HG03342 (cell line): ENCODE results near the gene GAPDH.
"Not testable (repeated sequence)": the region's sequence is repeated elsewhere in the genome, so short reads cannot be mapped to it uniquely, and the experiment has no call there.

Source experiments
- ATAC-seq: cut with Tn5 transposase; IDR thresholded peaks from one replicate; pipeline ENCODE4 v1.9.1; 2021; ENCODE audit warnings: mild to moderate bottlenecking, moderate library complexity; ENCODE audit not compliant: unreplicated experiment

GAPDH gene

DNA sequence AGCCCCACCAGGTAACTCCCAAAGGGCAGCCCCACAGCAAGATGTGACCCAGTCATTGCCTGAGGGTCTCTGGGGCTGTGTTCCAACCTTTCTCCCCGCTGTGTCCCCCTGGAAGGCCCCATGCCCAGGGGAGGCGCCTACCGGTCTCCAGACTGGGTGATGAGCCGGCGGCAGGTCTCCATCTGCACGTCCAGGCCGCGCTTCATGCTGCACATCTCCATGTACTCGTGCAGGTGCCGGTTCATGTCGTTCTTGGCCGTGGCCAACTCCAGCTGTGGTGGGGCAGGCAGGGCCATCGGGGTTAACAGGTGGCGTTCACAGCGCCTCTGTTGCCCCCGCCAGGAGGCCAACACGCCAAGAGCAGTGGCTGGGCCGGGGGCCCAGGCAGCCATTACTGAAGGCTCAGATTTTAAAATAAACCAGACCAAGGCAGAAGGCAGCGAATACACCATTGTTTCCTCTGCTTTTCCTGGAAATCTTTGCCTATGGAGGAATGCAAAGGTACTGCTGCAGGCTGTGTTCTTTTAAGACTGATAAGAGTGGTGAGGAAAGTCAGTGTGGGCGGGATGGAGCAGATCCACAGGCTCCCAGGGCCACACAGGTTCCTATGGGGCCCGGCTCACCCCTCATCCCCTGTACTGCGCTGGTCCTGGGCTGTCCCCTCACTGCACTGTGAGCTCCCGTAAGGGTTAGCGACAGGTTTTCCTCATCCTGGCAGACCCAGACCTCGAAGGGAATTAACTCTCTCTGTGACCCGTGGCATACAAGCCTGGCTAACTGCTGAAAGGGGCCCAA, 7.3 kb downstream of the GAPDH start:
- no peak for ATAC-seq

DNA sequence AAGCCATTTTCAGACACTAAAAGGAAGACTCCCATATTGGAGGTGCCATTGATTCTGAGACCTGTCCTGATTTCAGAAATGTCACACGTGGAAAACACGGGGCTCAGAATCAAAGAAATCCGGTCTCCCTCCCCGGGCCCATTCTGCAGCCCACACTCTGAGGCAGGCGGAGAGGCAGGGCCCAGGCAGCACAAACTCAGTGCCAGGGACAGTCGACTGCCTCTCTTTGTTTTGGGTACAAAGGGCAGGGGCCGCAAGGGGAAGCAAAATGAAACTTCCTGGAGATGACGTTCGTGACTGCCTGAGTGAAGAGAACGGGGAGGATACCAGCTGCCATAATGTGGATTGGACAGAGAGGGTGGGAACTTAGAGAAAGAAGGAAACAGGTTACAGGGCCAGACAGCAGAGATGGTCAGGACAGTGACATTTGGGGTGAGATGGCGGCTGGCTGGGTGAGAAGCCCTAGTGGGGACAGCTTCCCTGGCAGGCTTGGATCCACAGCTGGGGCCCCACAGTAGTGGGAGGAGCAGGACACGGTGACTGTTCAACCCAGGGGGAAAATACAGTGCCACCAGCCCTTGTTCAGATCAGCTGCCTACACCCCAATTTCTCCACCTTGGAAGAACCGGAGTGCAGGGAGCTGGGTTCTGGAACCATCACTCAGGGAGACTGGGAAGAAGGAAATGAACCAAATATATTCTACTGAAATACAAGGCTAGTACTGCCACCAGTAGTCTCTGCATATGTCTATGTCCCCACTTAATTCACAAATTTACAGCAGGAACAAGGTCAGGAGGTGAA, 8.1 kb downstream of the GAPDH start:
- no peak for ATAC-seq

DNA sequence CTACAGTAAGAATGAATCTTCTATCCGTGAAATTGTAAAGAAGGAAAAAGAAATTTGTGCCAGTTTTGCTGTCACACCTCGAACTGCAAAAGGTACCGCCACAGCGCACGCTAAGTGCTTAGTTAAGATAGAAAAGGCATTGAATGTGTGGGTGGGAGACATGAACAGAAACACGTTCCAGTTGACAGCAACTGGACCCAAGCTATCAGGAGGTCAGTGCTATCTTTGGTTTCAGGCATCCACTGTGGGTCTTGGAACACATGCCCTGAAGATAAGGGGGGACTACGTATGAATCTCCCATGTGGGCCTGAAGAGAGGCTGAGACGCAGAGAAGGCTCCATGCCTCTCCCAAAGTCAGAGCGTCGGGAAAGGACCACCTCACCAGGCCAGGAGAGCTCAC, 11.7 kb downstream of the GAPDH start:
- ATAC-seq = no peak

DNA sequence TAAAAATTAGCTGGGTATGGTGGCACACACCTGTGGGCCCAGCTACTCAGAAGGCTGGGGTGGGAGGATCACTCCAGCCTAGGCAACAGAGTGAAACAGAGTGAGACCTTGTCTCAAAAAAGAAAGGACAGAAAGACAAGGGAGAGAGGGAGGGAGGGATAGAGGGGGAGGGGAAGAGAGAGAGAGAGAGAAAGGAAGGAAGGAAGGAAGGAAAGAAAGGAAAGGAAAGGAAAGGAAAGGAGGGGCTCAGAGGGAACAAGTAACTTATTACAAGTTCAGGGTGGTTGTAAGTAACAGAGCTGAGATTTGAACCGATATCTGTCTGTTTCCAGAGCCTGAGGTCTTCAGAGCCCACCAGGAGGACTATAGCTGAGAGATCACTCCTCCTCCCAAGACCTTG, 13.2 kb downstream of the GAPDH start:
- ATAC-seq = no peak

DNA sequence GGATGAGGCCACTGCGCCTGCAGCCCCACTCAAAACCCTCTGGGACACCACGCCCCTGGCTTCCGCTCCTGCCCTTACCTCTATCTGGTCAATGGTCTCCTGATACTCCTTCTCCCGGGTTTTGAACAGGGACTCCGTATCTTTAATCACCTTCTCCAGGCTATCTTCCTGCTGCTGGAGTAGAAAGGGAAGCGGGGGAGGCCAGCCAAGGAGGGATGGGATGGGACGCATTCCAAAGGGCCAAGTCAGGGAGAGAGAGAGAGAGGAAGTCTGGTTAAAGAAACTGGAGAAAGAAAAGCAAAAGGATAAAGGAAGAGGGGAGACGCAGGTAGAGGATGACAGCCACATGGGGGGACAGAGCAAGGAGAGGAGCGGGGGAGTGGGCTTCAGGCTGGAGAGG, 13.7 kb downstream of the GAPDH start:
- no peak for ATAC-seq

DNA sequence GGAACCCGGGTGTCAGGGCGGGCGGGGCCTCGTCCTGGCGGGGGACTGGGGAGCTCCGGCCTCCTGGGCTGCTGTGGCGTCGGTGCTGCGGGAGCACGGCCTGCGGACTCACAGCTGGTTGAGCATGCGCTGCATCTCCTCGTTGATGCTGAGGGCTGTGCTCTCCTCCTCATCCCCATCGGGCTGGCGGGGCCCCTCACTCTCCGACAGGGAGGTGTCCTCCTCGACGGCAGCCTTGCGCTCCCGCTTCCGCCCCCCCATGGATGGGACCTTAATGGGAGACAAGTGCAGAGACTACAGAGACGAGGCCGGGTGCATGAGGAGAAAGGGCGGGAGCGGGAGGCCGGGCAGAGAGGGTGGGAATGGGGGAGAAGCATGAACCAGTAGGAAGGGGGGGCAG, 14.2 kb downstream of the GAPDH start:
- no peak for ATAC-seq

DNA sequence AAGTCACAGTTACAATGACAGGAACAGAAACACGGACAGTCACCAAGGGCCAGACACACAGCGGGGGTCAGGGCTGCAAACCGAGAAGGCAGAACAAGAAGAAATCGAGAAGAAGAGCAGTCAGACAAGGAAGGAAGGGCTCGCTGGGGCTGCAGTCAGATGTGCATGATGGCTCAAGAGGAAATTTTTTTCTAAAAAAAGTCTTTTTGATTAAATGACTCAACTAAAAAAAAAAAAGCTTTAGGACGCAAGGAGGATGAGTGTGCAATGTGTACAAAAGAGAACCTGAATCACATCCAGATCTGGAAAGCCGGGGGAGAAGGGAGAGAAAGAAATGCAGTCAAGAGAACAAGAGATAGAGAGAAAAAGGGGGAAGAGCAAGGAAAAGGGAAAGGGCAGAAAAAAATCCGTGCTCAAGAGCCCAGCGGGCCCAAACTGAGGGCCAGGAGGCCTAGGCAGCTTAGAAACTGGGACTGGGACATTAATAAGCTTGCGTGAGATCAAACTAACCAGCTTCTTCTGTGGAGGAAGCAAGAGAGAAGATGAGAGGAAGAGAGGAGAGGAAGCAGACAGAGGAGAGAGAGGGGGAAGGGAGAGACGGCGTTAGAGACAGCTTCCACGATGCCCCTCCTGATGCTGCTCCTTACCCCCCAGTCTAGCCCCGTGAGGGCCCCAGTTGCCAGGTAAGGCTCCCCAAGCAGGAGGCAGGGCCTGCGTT, 14.8 kb downstream of the GAPDH start:
- ATAC-seq = no peak

DNA sequence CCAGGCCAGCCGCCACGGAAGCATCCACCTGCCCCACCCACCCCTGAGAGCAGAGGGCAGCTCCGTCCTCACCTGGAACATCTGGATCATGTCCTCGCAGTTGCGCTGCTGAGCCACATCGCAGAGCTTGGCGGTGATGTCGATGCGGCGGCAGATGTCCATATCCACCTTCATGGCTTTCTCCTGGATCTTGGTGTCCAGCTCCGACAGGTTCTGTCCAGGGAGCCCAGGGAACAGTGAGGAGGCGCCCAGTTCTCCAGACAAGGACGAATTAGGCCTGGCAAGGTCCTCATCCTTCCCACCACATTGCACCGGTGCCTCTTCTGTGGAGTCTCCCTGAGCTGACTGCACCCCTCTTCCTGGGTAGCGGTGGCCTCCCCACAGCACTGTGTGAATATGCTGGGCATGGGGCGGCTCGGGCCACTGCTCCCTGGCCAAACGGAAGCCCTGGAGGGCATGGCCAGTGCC, 15.4 kb downstream of the GAPDH start:
- ATAC-seq = no peak

DNA sequence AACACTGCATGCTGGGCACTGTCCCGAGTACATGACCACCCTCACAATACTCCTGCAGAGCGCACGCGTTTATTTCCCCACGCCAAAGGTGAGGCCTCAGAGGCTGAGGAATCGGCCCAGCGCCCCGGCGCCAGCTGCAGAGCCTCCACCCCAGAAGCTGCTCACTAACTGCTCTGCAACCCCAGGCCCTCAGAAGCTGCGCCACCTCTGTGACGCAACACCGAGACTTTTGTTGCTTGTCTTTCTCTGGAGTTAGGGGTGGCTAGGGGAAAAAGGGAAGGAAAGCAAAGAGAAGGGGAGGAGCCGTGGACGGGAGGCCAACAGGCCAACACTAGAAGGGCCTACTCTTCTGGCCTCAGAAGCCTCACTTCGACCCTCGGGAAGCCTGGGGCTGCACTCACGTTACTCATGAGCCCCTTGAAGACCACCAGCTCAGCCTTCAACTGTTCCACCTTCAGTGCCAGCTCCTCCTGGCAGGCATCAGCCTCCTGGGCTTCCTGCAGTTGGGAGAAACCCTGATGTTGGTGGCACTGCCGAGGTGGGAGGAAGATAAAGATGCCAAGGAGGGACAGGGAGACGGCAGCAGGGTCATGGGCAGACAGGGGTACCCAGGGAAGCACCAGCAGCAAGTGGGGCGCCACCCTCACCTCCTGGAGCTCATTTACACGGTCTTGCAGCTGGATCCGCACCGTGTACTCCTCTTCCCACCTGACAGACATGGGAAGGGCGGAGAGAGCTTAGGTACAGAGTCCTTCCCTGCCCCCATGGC, 16.2 kb downstream of the GAPDH start:
- no peak for ATAC-seq

DNA sequence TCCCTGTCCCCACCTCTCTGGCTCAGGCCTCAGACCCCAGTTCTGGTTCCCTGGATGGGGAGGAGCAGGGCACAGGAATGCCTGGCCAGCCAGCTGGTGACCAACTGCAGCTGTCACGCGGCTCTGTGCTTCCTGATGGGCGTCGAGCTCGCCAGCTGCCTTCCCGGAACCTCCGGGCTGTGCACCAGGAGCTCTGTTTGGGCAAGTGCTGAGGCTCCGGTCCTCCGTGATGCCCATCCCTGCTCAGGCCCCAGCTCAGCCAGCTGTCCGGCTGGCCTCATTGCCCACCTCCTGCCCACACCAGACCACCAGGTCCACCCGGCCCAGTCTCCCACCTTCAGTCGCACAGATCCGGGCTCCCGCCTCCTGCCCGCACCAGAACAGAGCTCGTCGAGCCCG, 16.7 kb downstream of the GAPDH start:
- no peak for ATAC-seq

DNA sequence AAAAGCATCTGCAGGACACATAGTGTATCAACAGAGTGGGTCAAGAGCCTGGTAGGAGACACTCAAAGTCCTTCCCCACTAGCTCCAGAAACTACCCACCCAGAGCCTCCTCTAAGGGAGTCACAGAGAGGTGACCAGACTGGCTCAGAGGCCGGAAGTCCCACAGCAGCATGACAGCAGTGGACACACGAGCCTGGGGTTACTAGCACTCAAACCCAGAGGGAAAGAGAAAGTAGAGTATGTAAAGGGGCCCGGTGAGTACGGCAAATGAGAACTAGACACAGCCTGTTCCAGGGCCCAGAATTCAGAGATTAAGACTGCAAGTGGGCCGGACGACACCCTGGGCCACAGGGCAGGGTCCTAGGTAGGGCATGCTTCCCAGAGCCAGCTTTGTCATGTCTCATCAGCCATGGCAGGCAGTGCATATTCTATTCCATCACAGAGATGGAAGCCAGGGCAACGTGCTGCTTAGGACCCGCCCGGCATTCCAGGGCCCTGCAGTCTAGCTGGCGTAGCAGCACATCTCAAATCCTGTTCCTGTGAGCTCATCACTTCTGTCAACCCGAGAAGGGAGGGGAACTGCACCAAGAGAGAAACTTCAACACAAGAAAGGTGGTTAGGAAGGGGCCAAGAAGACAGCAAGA, 17.3 kb downstream of the GAPDH start:
- ATAC-seq = no peak

DNA sequence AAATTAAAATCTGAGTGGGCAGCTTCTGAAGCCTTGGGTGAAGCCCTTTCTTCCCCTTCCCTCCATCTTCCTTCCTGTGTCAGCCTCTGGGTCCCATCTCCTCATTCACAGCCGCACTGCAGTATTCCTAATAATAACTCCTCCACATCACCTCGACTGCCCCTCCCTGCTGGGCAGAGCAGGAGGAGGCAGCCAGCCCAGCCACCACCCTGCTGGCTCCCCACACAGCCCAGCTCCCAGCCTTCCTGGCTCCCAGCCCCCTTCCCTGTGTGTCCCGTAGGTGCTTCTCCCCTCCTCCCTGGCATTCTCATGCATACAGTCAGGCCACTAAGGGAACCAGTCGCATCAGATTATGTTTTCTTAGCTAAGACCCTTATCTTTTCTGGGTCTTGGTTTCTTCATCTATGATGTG, 17.8 kb downstream of the GAPDH start:
- no peak for ATAC-seq

DNA sequence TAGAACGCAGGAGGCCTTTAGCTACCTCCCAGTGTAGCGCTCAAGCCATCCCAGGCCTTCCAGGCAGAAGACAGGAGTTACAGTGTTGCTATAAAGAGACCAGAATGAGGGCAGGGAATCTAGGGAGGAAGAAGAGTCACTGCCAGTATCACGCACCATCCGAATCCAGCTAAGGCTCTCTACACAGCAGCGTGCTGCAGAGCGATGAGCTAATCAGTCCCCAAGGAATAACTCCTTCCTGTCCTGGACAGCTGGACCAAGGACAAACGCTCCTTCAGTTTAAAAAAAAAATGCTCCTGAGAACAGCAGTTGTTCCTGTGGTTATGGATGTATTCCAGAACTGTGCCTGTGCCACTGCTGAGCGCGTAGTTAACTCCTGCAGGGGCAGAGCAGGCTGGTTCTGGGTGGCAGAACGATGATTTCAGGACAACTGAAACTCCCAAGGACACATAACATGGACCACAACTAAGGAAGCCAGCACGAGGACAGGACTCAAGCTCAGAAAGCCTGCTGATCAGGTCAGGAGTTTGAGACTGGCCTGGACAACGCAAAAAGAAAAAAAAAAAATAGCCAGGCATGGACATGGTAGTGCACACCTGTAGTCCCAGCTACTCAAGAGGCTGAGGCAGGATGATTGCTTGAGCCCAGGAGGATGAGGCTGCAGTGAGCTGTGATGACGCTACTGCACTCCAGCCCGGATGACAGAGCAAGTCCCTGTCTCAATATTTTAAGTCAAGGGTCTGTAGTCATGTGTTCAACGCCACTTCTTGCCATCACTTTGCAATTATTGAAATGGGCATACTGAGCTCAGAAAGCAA, 18.9 kb downstream of the GAPDH start:
- ATAC-seq = no peak

DNA sequence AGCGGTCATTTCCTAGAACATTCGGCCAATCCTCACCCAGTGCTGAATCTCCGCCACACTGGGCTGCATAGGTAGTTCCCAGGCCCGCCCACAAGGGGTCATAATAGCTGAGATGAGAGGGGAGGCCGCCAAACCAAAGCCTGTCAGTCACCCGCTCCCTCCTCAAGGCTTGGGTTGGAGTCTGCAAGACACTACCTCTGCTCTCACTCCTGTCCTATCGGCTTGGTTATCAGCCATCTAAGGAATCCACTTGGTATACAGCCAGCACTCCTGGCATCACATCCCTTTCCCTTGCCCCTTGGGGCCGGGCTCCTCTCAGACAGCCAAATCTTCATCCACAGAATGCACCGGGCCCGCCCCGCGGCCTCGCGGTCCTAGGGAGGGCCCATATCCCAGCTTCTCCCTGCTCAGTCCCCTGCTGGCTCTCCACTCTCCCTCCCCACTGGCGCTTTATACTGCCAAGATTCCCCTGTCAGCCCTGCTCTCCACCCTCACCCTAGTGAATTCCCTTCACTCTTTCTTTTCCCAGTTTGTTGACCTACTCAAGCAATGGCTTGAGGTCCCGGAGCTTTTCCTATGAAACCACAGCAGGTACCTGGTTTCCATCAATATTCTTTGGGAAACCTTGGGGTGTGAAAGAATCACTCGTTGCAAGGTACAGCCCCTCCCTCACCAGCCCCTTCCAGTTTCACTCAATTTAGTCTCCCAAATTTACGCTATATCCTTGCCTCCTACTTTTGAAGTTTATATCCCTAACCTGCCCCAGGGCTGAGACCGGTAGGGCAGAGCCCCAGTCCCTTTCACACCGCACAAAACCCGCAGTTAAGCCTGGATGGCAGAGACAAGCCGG, 20.1 kb downstream of the GAPDH start:
- peak; percentile 67 for ATAC-seq

DNA sequence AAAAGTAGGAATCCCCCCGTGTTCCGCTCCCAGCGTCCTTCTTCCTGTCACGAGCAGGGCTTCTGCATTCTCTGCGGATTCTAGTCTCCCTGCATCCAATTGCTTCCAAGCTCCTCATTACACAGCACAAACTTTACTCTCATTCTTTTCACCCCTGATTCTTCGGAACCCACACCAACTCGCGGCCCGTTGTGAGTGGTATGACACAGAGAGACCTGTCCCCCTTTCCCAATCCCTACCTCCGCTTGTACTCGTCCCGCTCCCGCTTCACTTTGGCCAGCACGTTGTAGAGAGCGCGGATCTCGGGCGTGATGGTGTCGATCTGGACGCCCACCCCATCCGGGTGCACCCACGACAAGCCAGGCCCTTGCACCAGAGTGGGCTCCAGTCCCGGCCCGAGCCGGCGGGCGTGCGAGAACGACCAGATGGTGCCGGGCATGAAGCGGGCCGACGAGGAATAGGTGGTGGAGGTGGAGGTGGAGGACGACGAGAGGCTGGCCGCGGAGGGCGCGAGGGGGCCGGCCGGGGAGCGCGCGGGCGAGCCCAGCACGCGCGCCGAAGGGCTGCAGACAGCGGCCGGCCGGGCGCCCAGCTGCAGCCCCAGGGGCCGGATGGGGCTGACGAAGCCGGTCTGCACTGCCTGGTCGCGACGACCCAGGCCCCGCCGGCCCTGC, 20.8 kb downstream of the GAPDH start:
- no peak for ATAC-seq

DNA sequence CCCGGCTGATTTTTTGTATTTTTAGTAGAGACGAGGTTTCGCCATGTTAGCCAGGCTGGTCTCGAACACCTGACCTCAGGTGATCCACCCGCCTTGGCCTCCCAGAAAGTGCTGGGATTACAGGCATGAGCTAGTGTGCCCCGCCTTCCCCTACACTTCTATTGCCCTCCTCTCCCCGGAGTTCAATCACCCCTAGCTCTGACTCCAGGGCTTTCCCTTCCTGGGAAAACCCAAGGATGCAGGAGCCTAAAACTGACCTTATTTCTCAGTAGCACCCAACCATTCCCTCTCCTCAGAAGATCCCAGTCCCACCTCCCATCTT, 22.1 kb downstream of the GAPDH start:
- not testable (repeated sequence) for ATAC-seq

DNA sequence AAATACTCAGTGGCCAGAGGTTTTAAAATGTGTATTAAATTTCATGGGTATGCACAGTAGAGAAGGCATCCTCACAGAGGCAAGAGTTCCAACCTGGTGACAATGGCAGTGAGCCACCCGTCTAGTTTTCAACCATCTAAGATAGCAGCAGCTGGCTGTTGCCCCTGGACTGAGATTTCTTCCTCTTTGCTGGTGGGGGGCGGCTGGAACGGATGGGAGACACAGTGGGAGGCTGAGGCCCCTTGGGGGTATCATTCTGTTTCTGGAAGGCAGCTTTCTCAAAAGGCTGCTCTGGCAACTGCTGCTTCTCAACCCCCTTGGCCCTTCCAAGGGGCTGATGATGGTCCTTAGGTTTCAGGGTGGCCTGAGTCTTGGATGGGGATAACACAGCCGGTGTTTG, 22.5 kb downstream of the GAPDH start:
- ATAC-seq = no peak
